ENCODE measurements around the gene ZNF285. TPM values are rescaled to one million over a fixed set of nuclear protein-coding genes. Genes with fewer than 3 reads are reported as not detected.
"Not testable (repeated sequence)": the region's sequence is repeated elsewhere in the genome, so short reads cannot be mapped to it uniquely, and the experiment has no call there.

Gene ZNF285
- polyA plus RNA-seq (2011; rRNA removed) = 1.3 and 2.4 TPM in 2 replicates
- 1.0 and 1.4 TPM in 2 replicates for polyA minus RNA-seq (2011; rRNA and poly(A)+ RNA removed)

DNA sequence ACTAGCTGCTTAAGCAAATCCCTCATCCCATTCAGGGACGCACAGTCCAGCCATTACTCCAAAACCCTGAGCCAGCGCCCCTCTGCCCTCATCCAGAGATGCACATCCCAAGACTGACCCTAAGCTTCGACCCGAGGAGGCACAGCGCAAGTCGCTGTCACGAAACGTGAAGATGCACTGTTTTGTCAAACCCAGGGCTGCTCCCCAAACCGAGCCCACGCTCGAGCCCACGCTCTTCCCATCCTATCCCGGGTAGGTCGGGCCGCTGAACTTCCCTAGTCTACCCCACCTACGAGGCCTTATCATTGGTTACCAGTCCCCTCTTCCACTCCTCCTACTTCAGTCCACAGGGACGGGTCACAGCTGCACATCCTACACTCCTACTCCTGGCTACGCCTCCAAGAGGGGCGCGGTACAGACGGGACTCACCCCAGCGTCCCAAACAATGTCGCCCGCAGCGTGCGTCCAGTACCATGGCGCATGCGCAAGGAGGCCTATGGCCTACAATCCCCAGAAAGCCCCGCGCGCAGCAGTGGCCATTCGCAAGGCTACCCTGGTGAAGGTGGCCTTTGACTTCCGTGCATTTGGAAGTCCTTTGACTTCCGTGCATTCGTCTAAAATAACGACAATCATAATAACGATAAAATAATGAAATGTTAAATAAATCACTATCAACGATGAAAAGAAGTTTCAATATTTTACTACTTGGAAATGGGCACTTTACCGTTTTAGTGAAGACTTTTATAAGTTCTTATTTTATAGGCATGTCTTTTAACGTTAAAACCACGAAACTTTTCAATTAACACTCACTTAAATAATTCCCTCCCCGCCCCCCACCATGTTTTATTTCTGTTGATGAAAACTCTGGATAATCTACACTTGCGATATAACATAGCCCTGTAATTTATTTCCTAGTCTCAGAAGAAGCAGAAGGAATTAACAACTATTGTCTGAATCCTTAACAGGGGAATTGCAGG, at the start of gene ZNF285:
TSS of gene ZNF285 (minus strand) at position 470 of the 977 bp plus-strand sequence. CDS start 4,395 bp downstream, outside the sequence.
- Histone ChIP-seq H3K36me3 (ENCODE audit: control insufficient read depth, insufficient read depth, low read length) (no peaks in the 10 kb centered on the region), H3K4me3 (ENCODE audit: low read depth, low read length) (peak within 1 kb of the TSS; percentile 63), H3K27me3 (ENCODE audit: control insufficient read depth, insufficient read depth, low read length) (no peaks in the 10 kb centered on the region)
- ChIA-PET POLR2A (no interaction called here), CTCF (no interaction called here)
- peak; percentile 87 for DNase-seq (ENCODE audit: low read depth)
- TF ChIP-seq, protein P1, sequence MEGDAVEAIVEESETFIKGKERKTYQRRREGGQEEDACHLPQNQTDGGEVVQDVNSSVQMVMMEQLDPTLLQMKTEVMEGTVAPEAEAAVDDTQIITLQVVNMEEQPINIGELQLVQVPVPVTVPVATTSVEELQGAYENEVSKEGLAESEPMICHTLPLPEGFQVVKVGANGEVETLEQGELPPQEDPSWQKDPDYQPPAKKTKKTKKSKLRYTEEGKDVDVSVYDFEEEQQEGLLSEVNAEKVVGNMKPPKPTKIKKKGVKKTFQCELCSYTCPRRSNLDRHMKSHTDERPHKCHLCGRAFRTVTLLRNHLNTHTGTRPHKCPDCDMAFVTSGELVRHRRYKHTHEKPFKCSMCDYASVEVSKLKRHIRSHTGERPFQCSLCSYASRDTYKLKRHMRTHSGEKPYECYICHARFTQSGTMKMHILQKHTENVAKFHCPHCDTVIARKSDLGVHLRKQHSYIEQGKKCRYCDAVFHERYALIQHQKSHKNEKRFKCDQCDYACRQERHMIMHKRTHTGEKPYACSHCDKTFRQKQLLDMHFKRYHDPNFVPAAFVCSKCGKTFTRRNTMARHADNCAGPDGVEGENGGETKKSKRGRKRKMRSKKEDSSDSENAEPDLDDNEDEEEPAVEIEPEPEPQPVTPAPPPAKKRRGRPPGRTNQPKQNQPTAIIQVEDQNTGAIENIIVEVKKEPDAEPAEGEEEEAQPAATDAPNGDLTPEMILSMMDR (IDR thresholded peaks at IDR 0.05; ENCODE audit: insufficient read depth, low read depth, low read length) = no peak

DNA sequence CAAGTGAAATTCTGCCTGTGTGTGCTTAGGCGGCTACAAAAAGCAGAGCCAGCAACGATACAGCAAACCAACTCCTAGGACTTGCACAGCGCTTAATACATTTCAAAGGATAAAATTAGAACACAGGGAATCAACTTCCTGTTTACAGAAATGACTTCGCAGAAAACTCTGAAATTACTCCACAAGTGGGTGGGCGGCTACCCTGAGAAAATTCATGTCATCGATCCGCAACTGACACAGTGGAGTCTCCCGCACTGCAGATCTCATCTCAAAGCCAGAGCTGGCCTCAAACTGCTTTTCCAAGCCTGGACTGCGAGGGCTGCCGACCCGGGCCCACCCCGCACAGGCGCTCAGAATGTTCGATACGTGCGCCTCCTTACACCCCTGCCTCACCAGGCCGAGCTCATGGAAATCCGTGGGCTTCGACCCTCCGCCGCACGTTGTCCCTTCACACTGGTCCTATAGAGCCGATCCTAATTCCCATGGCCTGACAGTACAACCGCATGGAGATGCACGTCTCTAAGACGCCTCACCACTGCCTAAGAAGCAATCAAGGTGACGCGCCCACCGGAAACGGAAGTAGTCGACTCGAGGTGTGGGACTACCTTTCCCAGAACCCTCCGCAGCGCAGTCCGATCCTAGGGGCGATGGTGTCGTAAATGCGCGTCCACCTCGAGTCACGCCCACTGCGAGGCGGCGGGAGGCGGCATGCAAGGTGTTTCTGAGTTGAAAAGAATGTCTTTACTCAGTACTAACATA, 46.7 kb upstream of the ZNF285 start, which contains the start of gene ZNF229:
TSS of gene ZNF229 (minus strand) at position 557 of the 759 bp plus-strand sequence. CDS start 5,625 bp downstream, outside the sequence.
- ChIA-PET POLR2A (no interaction called here), CTCF (no interaction called here)
- DNase-seq (ENCODE audit: low read depth) = peak; percentile 49
- peak within 1 kb of the TSS; percentile 78 for H3K4me3 ChIP-seq (ENCODE audit: low read depth, low read length)
- peaks cover 10% of the 10 kb centered on the region for H3K36me3 ChIP-seq (ENCODE audit: control insufficient read depth, insufficient read depth, low read length)
- no peaks in the 10 kb centered on the region for H3K27me3 ChIP-seq (ENCODE audit: control insufficient read depth, insufficient read depth, low read length)
- TF ChIP-seq, protein P1 (IDR thresholded peaks at IDR 0.05; ENCODE audit: insufficient read depth, low read depth, low read length) = no peak

DNA sequence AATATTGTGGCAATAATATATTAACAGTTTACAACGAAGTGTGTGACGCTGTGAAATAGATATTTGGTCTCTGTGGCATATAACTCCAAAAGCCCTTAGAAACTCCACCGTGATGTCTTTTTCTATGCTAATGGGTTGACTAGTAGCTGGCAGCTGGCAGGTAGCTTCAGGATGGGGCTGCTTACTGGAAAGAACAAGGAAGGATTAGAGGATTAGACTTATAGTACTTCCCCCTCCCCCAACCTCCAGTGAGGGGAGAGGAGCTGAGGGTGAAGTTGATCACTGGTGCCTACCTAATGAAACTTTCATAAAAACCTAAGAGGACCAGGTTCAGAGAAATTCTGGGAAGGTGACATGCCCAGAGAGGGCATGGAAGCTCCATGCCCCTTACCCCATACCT, 37.0 kb upstream of the ZNF285 start:
- H3K4me3 ChIP-seq (ENCODE audit: low read depth, low read length) = no peak overlapping the region
- POLR2A ChIA-PET = no interaction called here
- H3K36me3 ChIP-seq (ENCODE audit: control insufficient read depth, insufficient read depth, low read length) = peaks cover 5% of the 10 kb centered on the region
- CTCF ChIA-PET = no interaction called here
- no peaks in the 10 kb centered on the region for H3K27me3 ChIP-seq (ENCODE audit: control insufficient read depth, insufficient read depth, low read length)
- TF ChIP-seq, protein P1 (IDR thresholded peaks at IDR 0.05; ENCODE audit: insufficient read depth, low read depth, low read length) = no peak
- no peak for DNase-seq (ENCODE audit: low read depth)

DNA sequence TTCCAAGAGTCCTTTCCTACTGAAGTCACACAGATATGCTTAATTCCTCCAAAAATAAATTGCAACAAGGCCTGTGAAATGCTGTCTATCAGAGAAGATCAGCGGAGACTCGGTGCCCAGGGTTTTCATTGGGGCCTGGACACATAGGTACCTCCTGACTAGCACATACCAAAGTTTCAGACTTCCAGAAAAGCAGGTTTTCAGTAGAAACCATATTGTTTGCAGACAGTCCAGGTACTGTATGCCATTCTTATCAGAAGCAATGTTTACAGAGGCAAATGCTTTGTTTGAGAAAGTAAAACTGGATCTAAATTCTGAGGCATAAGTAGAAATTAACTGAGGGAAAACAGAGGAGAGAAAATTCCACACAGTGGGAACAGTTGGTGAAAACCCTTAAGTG, 34.0 kb upstream of the ZNF285 start:
- no peak for DNase-seq (ENCODE audit: low read depth)
- POLR2A ChIA-PET = no interaction called here
- TF ChIP-seq, protein P1 (IDR thresholded peaks at IDR 0.05; ENCODE audit: insufficient read depth, low read depth, low read length) = no peak
- peaks cover 8% of the 10 kb centered on the region for H3K36me3 ChIP-seq (ENCODE audit: control insufficient read depth, insufficient read depth, low read length)
- CTCF ChIA-PET = no interaction called here
- H3K4me3 ChIP-seq (ENCODE audit: low read depth, low read length) = no peak overlapping the region
- no peaks in the 10 kb centered on the region for H3K27me3 ChIP-seq (ENCODE audit: control insufficient read depth, insufficient read depth, low read length)

DNA sequence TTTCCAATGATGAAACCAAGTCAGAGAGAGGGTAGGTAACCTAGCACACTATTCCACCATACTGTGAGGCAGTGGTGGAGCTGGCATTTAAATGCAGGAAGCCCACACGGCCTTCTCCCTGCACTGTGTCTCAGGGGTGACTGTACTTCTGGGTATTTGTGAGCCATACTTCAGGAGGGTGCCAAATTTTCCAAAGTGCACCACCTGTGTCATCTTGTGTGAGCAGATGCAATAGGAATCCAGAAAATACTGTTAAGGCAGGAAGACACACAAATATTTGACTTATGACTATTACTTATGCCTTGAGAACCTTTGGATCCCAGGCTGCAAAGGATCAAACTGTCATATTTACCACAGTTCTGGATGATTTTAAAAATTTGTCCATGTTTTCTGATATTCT, 29.5 kb upstream of the ZNF285 start:
- no peaks in the 10 kb centered on the region for H3K27me3 ChIP-seq (ENCODE audit: control insufficient read depth, insufficient read depth, low read length)
- ChIA-PET CTCF (no interaction called here), POLR2A (no interaction called here)
- TF ChIP-seq, protein P1 (IDR thresholded peaks at IDR 0.05; ENCODE audit: insufficient read depth, low read depth, low read length) = no peak
- peaks cover 20% of the 10 kb centered on the region for H3K36me3 ChIP-seq (ENCODE audit: control insufficient read depth, insufficient read depth, low read length)
- DNase-seq (ENCODE audit: low read depth) = no peak
- no peak overlapping the region for H3K4me3 ChIP-seq (ENCODE audit: low read depth, low read length)

DNA sequence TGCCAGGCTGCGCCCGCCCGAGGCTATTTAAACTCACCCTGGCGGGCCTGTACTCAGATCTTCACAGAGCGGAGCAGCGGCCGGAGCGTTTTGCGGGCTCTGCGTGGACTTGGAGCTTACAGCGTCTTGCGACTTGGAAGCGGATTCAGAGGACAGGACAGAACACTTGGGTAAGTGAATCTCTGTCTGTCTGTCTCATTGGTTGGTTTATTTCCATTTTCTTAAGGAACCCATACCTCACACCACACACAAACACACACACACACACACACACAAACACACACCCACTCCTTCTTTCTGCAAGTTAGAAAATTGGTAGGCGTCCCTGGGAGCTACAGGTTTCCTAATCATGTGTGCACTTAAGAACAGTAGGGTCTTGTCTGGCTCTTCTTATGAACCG, 14.1 kb upstream of the ZNF285 start:
- H3K4me3 ChIP-seq (ENCODE audit: low read depth, low read length); CTCF ChIA-PET; POLR2A ChIA-PET; H3K36me3 ChIP-seq (ENCODE audit: control insufficient read depth, insufficient read depth, low read length); H3K27me3 ChIP-seq (ENCODE audit: control insufficient read depth, insufficient read depth, low read length); DNase-seq (ENCODE audit: low read depth): not testable (repeated sequence)

DNA sequence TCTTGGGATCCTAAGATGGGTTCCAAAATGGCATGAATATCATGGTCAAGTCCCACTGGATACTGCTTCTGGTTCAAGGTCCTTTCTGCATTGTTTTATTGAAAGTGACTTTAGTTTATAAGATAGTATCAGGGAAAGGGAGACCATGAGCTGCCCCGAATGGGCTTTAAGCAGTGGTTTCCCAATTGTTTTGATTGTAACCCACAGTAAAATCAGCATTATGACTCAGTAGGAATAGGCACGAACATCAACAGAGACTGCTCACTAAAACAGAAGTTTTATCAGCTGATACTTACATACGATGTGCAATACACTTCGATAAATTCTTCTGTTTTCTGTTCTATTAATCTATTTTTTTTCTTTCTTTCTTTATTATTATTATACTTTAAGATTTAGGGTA, 12.1 kb downstream of the ZNF285 start:
- H3K4me3 ChIP-seq (ENCODE audit: low read depth, low read length); POLR2A ChIA-PET; CTCF ChIA-PET; H3K36me3 ChIP-seq (ENCODE audit: control insufficient read depth, insufficient read depth, low read length); H3K27me3 ChIP-seq (ENCODE audit: control insufficient read depth, insufficient read depth, low read length); DNase-seq (ENCODE audit: low read depth): not testable (repeated sequence)
